HG03460 (cell line): Measurements from ENCODE around the gene MMP24OS.
A peak's percentile ranks its signal among the peaks of the same experiment; 100 is the strongest.
"Not testable (repeated sequence)": the region's sequence is repeated elsewhere in the genome, so short reads cannot be mapped to it uniquely, and the experiment has no call there.

Experiments used
- ATAC-seq: cut with Tn5 transposase; IDR thresholded peaks from one replicate; pipeline ENCODE4 v1.9.1; 2021; ENCODE audit not compliant: unreplicated experiment

Gene MMP24OS

DNA sequence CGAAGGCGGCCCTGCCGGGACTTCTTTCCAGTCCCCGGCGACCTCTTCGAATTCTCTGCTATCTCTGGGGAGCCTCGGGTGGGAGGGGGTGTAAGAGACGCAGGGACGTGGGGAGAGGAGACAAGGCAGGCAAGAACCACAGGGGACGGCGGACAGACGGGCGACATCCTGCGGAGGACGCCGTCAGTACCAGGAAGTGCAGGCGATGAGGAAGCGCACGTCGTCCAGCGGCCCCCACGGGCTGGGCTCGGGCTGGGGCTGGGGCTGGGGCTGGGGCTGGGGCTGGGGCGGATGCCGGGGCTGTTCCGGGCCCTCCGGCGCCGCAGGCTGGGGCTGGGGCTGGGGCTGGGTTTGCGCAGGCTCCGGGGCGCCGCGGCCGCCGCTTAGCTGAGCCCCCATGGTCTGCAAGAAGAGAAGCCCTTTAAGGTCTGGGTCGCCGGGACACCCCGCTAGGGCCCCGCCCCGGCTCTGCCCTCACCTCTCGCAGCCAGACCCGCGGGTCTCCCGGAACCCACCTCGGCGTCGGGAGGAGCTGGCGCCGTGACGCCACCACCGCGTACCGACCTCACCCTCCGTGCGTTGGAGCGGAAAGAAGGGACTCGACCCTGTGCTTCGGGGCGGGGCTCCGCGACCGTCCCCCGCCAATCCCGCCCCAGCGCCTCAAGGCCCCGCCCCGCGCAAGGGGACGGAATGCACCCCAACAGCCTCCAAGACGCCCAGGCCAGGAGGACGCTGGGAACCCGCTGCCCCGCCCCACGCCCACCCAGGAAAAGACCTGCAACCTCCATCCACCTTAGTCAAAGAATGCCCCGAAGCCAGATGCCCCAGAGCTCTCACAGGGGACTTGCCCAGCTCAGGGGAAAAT lies at the start of gene MMP24OS:
MMP24OS (minus strand) TSS at position 592 of the 865 bp plus-strand sequence; CDS start at position 399, 193 bp downstream.
- ATAC-seq: peak; percentile 78

DNA sequence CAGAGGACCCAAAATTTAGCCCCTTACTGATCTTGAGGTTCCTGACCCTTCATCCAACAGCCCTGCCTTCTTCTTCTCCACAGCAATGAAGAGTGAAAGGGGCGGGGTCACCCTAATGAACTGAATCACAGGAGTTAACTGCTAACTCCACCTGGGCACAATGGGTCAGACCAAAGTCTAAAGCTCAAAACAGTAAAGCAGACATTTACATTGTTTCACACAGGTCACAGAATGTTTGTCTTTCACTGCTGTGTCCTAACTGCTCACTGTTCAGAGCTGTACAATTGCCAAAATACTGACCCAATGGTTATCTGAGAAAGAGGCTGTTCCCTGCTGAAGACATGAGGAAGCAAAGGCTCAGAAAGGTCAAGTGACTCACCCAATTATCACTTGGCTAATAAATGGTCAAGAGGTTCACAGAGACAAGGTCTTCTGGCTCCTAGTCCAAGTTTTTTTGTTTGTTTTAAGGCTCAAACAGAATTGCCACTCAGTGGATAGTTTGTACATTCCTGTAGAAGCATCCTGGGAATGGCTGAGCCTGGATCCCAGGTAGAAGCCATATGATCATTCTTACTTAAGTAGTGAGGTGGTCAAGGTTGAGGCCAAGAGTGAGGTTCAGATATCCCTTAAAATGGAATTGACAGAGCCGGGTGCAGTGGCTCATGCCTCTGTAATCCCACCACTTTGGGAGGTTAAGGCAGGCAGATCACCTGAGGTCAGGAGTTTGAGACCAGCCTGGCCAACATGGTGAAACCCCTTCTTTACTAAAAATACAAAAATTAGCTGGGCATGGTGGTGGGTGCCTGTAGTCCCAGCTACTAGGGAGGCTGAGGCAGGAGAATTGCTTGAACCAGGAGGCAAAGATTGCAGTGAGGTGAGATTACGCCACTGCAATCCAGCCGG lies 49.4 kb upstream of the MMP24OS start:
- no peak for ATAC-seq

- no peak for ATAC-seq
These were observed 48.8 kb upstream of the MMP24OS start for GRCh38 chr20:35326740-35327073.

- no peak for ATAC-seq
These were observed 48.3 kb upstream of the MMP24OS start for GRCh38 chr20:35326021-35326739.

DNA sequence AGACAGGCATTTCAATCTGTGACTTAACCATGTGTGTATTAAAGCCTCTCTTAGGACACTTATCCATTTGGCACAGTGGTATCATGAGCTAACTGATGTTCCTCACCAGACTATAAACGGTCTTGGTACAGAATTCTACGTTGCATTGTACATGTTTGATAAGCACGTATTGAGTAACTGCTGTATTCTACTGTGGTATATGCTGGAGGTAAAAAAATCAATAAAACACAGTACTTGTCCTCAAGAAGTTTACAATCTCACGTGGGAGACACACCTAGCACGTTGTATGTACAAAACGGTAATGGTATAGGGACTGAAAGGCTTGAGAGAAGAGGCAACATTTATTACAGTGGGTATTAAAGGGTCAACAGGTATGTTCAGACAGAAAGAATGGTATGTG lies 47.5 kb upstream of the MMP24OS start:
- no peak for ATAC-seq

DNA sequence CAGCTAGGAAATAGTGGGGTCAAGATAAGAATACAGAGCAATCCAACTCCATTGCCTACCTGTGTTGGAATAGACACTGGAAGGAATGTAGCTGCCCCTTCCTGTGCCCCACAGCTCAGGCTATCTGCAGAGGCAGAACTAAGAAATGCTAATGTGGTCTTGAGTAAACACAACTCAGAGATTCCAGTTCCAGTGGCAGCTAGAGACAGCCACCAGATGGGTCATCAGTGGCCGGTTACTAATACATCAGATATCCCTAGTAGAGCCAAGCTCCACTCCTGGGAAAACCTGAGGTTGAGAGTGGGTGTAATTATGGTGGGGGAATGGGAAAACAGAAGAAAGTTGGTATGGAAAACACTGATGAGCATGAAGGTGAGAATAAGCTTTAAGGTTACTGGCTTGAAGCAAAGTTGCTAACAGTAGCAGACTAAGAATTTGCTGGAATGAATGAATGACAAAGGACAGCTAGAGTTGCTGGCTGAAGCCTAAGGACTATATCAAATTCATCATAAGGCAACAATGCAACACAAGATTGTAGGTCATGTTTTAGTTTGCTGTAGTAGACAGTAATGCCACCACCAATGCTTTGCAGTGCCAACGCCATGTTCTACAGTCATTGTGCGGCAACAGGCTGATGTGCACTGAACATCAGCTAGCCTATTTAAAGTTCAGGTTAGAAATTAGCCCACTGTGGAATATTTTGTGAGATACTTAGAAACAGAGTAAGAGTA lies 42.6 kb upstream of the MMP24OS start:
- ATAC-seq: no peak

DNA sequence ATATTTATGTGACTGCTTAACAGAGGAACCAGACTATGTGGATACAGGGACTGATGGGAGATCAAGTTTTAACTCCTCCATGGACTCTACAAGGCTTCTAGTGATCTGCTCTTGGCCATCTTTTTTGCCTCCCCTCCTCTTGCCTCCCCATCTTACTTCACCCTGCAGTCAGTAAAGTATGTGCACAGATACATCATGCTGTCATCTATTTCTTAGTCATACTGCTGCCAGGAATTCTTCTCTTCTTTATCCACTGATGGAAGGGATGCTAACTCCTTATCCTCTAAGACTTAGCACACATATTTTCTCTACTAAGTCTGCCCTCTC lies 41.9 kb upstream of the MMP24OS start:
- ATAC-seq: no peak

GRCh38 chr20:35319192-35319870 lies 41.4 kb upstream of the MMP24OS start:
- ATAC-seq: no peak

DNA sequence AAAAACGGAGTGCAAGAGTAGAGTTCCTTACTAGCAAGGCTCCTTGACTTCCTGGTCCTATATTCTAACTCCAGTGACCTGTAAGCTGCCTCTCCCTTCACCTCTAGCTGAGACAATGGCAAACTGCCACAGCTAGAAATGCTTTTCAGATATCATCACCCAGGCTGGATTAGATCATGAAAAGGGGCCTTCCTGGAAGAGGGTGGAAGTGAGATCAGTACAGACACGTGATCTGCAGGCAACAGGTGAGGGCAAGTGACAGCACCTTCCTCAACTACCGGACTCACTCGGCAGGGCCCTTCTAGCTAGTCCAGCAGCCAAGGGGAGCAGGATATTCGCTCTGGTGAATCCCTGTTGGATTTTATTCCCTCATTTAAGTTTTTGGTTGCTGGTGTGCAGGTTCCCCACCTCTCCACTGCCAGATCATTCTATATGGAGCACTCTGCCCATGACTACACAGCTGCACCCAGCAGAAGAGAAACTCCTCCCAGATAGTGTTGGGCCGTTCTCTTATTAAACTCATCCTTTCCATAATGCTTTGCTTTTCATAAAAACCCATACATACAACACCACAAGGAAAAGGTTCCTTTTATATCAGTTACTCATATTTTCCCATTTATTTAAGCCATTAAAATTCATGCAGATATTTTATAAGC lies 40.7 kb upstream of the MMP24OS start:
- ATAC-seq: no peak

- no peak for ATAC-seq
These were observed 39.7 kb upstream of the MMP24OS start for GRCh38 chr20:35317416-35318210.

DNA sequence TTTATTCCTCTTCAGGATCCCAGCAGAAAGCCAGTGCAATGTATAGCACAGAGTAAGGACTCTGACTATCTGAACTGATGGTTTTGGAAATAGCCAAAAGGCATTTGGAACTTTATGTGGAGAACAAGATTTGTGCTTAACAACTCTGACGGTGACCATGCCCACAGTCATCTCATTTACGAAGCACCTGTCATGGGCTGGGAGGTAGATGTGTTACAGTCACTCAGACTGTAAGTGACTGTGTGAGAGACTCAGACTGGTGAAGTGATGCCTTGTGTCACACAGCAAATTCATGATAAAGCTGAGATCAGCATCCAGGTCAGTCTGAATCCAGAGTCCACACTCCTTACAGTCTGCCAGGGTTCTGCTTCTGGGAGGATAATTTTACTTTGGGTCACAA lies 38.2 kb upstream of the MMP24OS start:
- no peak for ATAC-seq

DNA sequence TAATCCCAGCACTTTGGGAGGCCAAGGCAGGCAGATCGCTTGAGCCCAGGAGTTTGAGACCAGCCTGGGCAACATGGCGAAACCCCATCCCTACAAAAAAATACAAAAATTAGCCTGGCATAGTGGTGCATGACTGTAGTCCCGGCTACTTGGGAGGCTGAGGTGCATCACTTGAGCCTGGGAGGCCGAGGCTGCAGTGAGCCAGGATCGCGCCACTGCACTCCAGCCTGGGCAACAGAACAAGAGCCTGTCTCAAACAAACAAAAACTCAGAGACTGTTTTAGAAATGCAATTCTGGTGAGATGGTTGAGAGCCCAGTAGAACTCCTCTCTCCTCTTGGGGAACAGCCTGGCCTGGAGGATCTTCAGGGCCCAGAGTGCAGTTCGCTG lies 37.7 kb upstream of the MMP24OS start:
- ATAC-seq: not testable (repeated sequence)

DNA sequence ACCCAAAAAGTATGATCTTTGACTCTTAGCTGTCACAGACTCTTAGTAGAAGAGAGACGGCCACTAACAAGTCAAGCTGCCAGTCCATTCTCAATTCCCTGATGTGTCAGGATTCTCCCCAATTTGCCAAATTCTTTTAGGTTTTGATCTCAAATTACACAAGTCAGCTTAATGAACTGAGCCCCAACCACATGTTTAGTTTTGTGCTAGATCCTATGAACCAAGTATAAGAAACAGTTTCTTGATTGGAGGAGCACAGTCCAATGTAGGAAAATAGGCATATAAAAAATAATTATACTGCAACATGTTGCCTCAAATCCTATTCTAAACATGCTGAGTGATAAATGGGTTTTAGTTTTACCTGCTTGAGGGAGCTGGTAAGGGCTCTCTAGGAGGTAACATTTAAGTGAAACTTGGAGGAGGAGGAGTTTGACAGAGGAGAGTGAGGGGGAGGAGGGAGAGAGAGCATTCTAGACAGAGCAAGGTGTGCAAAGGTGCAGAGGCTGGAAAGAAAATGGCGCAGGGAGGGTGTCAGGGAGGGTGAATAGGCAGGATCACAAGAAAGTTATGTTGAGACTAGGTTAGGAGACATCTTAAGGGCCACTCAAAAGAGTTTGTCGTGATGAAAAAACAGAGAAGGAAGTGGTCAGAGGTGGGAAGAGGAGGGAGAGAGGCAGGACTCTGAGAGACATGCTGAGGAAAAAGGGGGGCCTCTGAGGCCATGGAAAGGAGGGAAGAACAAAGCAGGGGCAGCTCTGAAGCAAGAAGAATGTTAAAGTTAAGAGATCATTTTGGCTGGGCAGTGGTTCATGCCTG lies 37.1 kb upstream of the MMP24OS start:
- ATAC-seq: no peak

GRCh38 chr20:35312318-35312717 lies 34.4 kb upstream of the MMP24OS start:
- ATAC-seq: no peak

DNA sequence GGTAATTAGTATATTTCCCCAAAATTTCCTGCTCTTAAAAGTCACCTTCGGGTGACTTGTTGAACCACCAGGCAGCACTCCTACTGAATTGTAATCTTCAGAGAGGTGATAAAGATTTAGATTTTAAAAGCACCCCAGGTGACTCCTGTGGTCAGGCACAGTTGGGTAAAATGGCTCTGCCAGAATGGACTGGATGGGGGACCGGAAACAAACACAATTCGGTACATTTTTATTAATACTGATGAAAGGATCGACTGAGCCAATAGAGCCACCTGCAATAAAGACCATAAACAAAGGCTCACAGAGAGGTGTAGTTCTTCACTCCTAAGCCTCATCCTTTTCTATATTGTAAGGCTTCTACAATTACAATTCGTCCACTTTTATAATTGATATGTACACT lies 33.9 kb upstream of the MMP24OS start:
- ATAC-seq: no peak

DNA sequence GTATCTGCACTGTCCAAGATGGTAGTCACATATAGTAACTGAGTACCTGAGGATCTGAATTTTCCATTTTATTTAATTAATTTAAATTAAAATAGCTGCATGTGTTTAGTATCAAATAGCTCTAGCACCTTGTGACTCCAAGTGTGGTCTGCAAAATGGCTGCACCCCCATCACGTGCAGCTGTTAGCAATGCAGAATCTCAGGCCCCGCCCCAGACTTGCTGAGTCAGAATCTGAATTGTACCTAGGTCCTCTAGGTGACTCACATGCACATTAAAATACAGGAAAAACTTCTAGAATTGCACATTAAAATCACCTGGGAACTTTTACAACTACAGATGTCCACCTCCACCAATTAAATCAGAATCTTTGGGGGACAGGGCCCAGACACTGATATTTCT lies 33.5 kb upstream of the MMP24OS start:
- no peak for ATAC-seq

- ATAC-seq: no peak
These were observed 30.0 kb upstream of the MMP24OS start for GRCh38 chr20:35307666-35308653.
